ENCODE data around the gene SF3B1.

- TF ChIP-seq CTCF (IDR thresholded peaks at IDR 0.05 in 4 of 5, conservative IDR thresholded peaks at IDR 0.05 in 1 of 5) (no peak), POLR2A (IDR thresholded peaks at IDR 0.05) (no peak)
Observed at GRCh38 chr2:197377670-197378069, 57.2 kb downstream of the SF3B1 start.

All from gastrocnemius medialis (tissue), 4 donors.